Measurements from ENCODE around the gene PLPP1.

- TF ChIP-seq, protein P1, sequence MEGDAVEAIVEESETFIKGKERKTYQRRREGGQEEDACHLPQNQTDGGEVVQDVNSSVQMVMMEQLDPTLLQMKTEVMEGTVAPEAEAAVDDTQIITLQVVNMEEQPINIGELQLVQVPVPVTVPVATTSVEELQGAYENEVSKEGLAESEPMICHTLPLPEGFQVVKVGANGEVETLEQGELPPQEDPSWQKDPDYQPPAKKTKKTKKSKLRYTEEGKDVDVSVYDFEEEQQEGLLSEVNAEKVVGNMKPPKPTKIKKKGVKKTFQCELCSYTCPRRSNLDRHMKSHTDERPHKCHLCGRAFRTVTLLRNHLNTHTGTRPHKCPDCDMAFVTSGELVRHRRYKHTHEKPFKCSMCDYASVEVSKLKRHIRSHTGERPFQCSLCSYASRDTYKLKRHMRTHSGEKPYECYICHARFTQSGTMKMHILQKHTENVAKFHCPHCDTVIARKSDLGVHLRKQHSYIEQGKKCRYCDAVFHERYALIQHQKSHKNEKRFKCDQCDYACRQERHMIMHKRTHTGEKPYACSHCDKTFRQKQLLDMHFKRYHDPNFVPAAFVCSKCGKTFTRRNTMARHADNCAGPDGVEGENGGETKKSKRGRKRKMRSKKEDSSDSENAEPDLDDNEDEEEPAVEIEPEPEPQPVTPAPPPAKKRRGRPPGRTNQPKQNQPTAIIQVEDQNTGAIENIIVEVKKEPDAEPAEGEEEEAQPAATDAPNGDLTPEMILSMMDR (IDR thresholded peaks at IDR 0.05; ENCODE audit: insufficient read depth, low read length): no peak
- TF ChIP-seq POLR2AphosphoS5 (IDR thresholded peaks at IDR 0.05; ENCODE audit: low read depth) (no peak), REST (IDR thresholded peaks at IDR 0.05; ENCODE audit: insufficient replicate concordance, low read depth) (no peak), GABPA (IDR thresholded peaks at IDR 0.05; ENCODE audit: low read depth) (no peak), SPI1 (IDR thresholded peaks at IDR 0.05; ENCODE audit: borderline replicate concordance, low read depth) (no peak)
These were observed 78.4 kb downstream of the PLPP1 start for GRCh38 chr5:55456216-55456895.
